ENCODE measurements around the gene CISD1. TPM values are rescaled to one million over a fixed set of nuclear protein-coding genes. Genes with fewer than 3 reads are reported as not detected.

The CISD1 gene
- polyA plus RNA-seq, 2 of the 4 experiments (the other 2 are of a cell fraction): 48.1 to 102 TPM

- TF ChIP-seq HES2 (IDR thresholded peaks at IDR 0.05): no peak
- no peak for TF ChIP-seq HDAC2 (IDR thresholded peaks at IDR 0.05)
- no peak for TF ChIP-seq FOSL2 (IDR thresholded peaks at IDR 0.05)
- TF ChIP-seq FOSL2 (CRISPR knock-in tag; IDR thresholded peaks at IDR 0.05): no peak
- TF ChIP-seq NFE2L2 (conservative IDR thresholded peaks at IDR 0.05; ENCODE audit: low read length): no peak
- no peak for TF ChIP-seq FOXS1 (CRISPR knock-in tag; IDR thresholded peaks at IDR 0.05)
- no peak for TF ChIP-seq CBX8 (IDR thresholded peaks at IDR 0.05)
- no peak for TF ChIP-seq EHF (CRISPR knock-in tag; IDR thresholded peaks at IDR 0.05)
- TF ChIP-seq RARB (CRISPR knock-in tag; IDR thresholded peaks at IDR 0.05): no peak
- no peak for TF ChIP-seq RCOR1 (IDR thresholded peaks at IDR 0.05; ENCODE audit: low read depth, low read length)
- TF ChIP-seq RNF2 (IDR thresholded peaks at IDR 0.05; ENCODE audit: borderline replicate concordance, low read depth): no peak
- TF ChIP-seq EP300 (IDR thresholded peaks at IDR 0.05): no peak
- TF ChIP-seq NPAS2 (CRISPR knock-in tag; IDR thresholded peaks at IDR 0.05; ENCODE audit: borderline replicate concordance): no peak
- TF ChIP-seq E2F6 (IDR thresholded peaks at IDR 0.05; ENCODE audit: borderline replicate concordance, low read depth): no peak
- TF ChIP-seq HEYL (CRISPR knock-in tag; IDR thresholded peaks at IDR 0.05): no peak
Observed at GRCh38 chr10:58334817-58335305, 65.9 kb downstream of the CISD1 start, which contains the start of gene UBE2D1 (continued).

GRCh38 chr10:58335306-58336005 is 66.5 kb downstream of the CISD1 start:
- Histone ChIP-seq H3K4me3 (peak overlapping the region; percentile 99), H3K4me1 (peaks cover 11% of the 10 kb centered on the region; the same call in 2 of the 3 replicates), H3K4me2 (peak overlapping the region; percentile 91), H3K9me3 (no peaks in the 10 kb centered on the region), H3K27ac (peak overlapping the region; percentile 88 to 91)
- peak; percentile 33 to 40 for DNase-seq (ENCODE audit: low read depth in 1 of 2, low spot score in 1 of 2)
- WGBS (ENCODE audit: missing lambda C conversion rate): under 1% methylated on average over 16 of the region's 37 CpGs
- peak; percentile 71 to 77 for ATAC-seq
- ChIA-PET CTCF (interaction anchor here (0.6 to 1.8 kb wide), 5 partner anchors 10 to 152 kb away, joined by 3 to 6 read pairs (median 3); no protein-coding TSS in a partner anchor), POLR2A (interaction anchor here (0.6 to 2.1 kb wide), 10 partner anchors 9 to 177 kb away, joined by 3 to 13 read pairs (median 4); partner anchors contain the start of genes BICC1 and TFAM)
- no peak for FAIRE-seq
- TF ChIP-seq FOSL2 (IDR thresholded peaks at IDR 0.05): 0 out of 2 replicates have a peak, but pooled peaks have one; percentile 21
- TF ChIP-seq FOSL2 (CRISPR knock-in tag; IDR thresholded peaks at IDR 0.05): peak; percentile 74
- TF ChIP-seq MAZ (IDR thresholded peaks at IDR 0.05; ENCODE audit: borderline replicate concordance, low read depth, low read length): no peak
- TF ChIP-seq BCL3 (IDR thresholded peaks at IDR 0.05): no peak
- TF ChIP-seq HEYL (CRISPR knock-in tag; IDR thresholded peaks at IDR 0.05): no peak
- TF ChIP-seq PHF8 (IDR thresholded peaks at IDR 0.05; ENCODE audit: borderline replicate concordance, low read depth): peak; percentile 34; the same call in 1 of the 2 replicates
- TF ChIP-seq EHMT2 (IDR thresholded peaks at IDR 0.05; ENCODE audit: low read depth): no peak

- Histone ChIP-seq H3K4me3 (peak overlapping the region; percentile 99; the same call in 2 of the 3 replicates), H3K9me3 (no peaks in the 10 kb centered on the region), H3K4me1 (peaks cover 11% of the 10 kb centered on the region; the same call in 2 of the 3 replicates), H3K27ac (no peak overlapping the region), H3K4me2 (peak overlapping the region; percentile 91)
- ChIA-PET CTCF (interaction anchor here (1.0 kb wide), 1 partner anchor 45 kb away, joined by 5 read pairs; no protein-coding TSS in a partner anchor), POLR2A (interaction anchor here (1.0 to 2.1 kb wide), 2 partner anchors 8 to 57 kb away, joined by 3 to 11 read pairs; no protein-coding TSS in a partner anchor)
- no peak for TF ChIP-seq POLR2A (IDR thresholded peaks at IDR 0.05; ENCODE audit: low read length)
- no peak for TF ChIP-seq HOXA7 (CRISPR knock-in tag; IDR thresholded peaks at IDR 0.05)
- no peak for TF ChIP-seq NR3C1 (IDR thresholded peaks at IDR 0.05)
- no peak for TF ChIP-seq E2F6 (IDR thresholded peaks at IDR 0.05; ENCODE audit: borderline replicate concordance, low read depth)
- TF ChIP-seq CEBPB (IDR thresholded peaks at IDR 0.05): no peak
- 0 out of 2 replicates have a peak, but pooled peaks have one; percentile 53 for TF ChIP-seq REST (IDR thresholded peaks at IDR 0.05)
- ATAC-seq (no peak), FAIRE-seq (no peak), DNase-seq (ENCODE audit: low read depth in 1 of 2, low spot score in 1 of 2) (no peak)
- 81% methylated on average over 4 of the region's 4 CpGs for WGBS (ENCODE audit: missing lambda C conversion rate)
Observed at GRCh38 chr10:58336242-58336641, 67.3 kb downstream of the CISD1 start.

Data from A549 (cell line).